Muscle of leg (tissue), 11 donors: ENCODE measurements around the gene MAN1A1. TPM values are rescaled to one million over a fixed set of nuclear protein-coding genes. Genes with fewer than 3 reads are reported as not detected.

Experiments used
- DNase-seq: peaks from one replicate; pipeline ENCODE4 v3.0.0; 2013
- H3K27ac ChIP-seq: one replicate; pipeline ENCODE4 v1.5.1; 2013; ENCODE audit warnings: mild to moderate bottlenecking, low read length, control low read depth
- H3K27me3 ChIP-seq: one replicate; pipeline ENCODE4 v1.6.1; 2013; ENCODE audit warnings: low read length; ENCODE audit not compliant: control insufficient read depth, insufficient read depth
- H3K36me3 ChIP-seq: one replicate; pipeline ENCODE4 v1.6.1; 2013; ENCODE audit warnings: low read length; ENCODE audit not compliant: control insufficient read depth, insufficient read depth
- H3K4me1 ChIP-seq: one replicate; pipeline ENCODE4 v1.6.1; 2013; ENCODE audit warnings: low read length; ENCODE audit not compliant: control insufficient read depth, insufficient read depth
- H3K4me3 ChIP-seq: one replicate; pipeline ENCODE4 v1.5.1; 2013; ENCODE audit warnings: low read length, control low read depth
- H3K9me3 ChIP-seq: replicated peaks from 2 replicates; pipeline ENCODE4 v1.6.1; 2013; ENCODE audit warnings: low read depth, low read length; ENCODE audit not compliant: control insufficient read depth
- WGBS: methylation state at CpG from one replicate; pipeline ENCODE4 v1.1.5; 2013; ENCODE audit warnings: missing lambda C conversion rate; ENCODE audit not compliant: insufficient coverage; 5-methylcytosine and 5-hydroxymethylcytosine counted together
- polyA plus RNA-seq, 8 donors: library from polyadenylated mRNA; unstranded; fragments of 120-200 nt; gene quantifications; one replicate each; pipeline versions ENCODE4 v1.2.1 to v1.2.3, GENCODE V29; 2013; ENCODE audit warnings: inconsistent platforms in 1 of 8, low replicate concordance in 1 of 8; ENCODE audit not compliant: insufficient read length in 8 of 8, insufficient read depth in 1 of 8
- total RNA-seq: library from RNA; stranded (reverse); fragments of 120-200 nt; gene quantifications from one replicate; pipeline ENCODE4 v1.2.4, GENCODE V29; 2013

The MAN1A1 gene
- total and polyA plus RNA-seq, 9 donors, result 21.8 to 48.2 (median 33.0) TPM

- no peaks in the 10 kb centered on the region for H3K9me3 ChIP-seq
- no peak overlapping the region for H3K27ac ChIP-seq
- no peak for DNase-seq
- H3K4me3 ChIP-seq, result no peak overlapping the region
- no peaks in the 10 kb centered on the region for H3K4me1 ChIP-seq
- 100% methylated on average over 1 of the region's 4 CpGs for WGBS
- no peaks in the 10 kb centered on the region for H3K27me3 ChIP-seq
- no peaks in the 10 kb centered on the region for H3K36me3 ChIP-seq
Measured at GRCh38 chr6:119361209-119361608, 11.6 kb upstream of the MAN1A1 start.

DNA sequence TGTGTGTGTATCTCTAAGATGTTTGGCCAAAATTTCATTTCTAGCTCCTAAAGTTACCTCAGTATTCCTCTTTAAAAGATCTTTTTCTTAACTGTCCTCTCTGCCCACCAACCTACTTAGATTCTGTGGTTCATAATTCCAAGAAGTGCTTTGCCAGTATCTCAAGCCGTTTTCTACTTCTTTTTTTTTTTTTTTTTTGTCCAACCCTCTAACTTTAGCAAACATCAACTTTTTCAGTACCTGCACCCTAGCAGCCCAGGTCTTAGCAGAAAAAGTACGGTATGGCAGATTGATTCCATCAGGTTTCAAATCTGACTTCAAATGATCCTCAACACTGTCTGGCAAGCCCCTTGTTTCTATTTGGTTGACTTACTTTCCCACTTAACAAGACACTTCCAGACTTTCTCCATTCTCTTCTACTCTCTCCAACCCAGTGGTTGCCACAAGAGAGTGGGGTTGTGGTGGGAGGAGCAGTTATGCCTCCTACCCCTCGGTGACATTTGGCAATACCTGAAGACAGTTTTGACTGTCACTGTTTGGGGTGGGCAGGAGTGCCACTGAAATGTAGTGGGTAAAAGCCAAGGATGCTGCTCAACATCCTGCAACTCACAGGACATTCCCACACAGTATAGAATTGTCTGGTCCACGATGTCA is 10.8 kb upstream of the MAN1A1 start:
- no peaks in the 10 kb centered on the region for H3K27me3 ChIP-seq
- no peaks in the 10 kb centered on the region for H3K9me3 ChIP-seq
- no peak overlapping the region for H3K4me3 ChIP-seq
- no peak for DNase-seq
- H3K27ac ChIP-seq, result no peak overlapping the region
- H3K36me3 ChIP-seq, result no peaks in the 10 kb centered on the region
- no peaks in the 10 kb centered on the region for H3K4me1 ChIP-seq
- WGBS, result 92% methylated on average over 3 of the region's 4 CpGs

DNA sequence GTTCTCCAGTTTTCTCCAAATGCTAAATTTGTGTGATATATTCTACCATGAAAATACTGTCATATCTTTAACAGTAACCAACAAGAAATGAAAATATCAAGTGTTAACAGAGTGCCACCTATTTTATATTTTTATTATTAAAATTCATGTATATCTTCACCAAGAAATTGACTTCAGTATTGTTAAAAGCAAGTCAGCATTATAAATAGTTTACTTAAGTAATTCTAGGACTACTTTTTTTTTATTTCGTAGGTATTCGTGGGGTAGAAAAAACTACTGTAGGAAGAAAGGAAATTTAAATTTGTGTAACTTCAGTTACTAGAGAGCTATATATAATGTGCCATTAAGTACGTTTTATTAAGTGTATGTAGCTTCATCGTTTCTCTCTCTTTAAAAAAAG is 6.3 kb upstream of the MAN1A1 start:
- Histone ChIP-seq H3K4me3 (no peak overlapping the region), H3K9me3 (no peaks in the 10 kb centered on the region), H3K27ac (no peak overlapping the region), H3K27me3 (no peaks in the 10 kb centered on the region), H3K4me1 (no peaks in the 10 kb centered on the region), H3K36me3 (no peaks in the 10 kb centered on the region)
- WGBS, result no CpG with 5 or more reads among the region's 4 CpGs
- no peak for DNase-seq

DNA sequence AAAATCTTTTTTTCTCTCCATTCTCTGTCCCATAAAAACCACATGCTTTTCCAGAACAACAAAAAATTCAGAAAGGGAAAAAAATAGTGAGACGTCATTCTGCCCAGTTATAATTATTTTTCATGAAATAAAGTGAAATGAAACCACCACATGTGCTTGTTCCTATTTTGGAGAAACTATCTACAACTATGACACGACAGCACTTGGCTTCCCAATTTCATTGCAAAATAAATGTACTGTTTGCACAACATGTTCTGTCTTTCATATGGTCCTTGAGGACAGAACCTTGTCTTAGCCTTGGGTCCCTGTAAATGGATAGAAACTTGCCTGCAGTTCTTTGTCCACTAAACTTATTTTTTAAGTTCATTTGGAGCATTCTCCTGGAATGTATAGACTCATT is 5.6 kb upstream of the MAN1A1 start:
- DNase-seq, result peak; percentile 80
- H3K4me1 ChIP-seq, result peaks cover 2% of the 10 kb centered on the region
- H3K9me3 ChIP-seq, result no peaks in the 10 kb centered on the region
- H3K4me3 ChIP-seq, result no peak overlapping the region
- H3K27ac ChIP-seq, result no peak overlapping the region
- no peaks in the 10 kb centered on the region for H3K36me3 ChIP-seq
- 44% methylated on average over 1 of the region's 2 CpGs for WGBS
- H3K27me3 ChIP-seq, result peaks cover 2% of the 10 kb centered on the region

DNA sequence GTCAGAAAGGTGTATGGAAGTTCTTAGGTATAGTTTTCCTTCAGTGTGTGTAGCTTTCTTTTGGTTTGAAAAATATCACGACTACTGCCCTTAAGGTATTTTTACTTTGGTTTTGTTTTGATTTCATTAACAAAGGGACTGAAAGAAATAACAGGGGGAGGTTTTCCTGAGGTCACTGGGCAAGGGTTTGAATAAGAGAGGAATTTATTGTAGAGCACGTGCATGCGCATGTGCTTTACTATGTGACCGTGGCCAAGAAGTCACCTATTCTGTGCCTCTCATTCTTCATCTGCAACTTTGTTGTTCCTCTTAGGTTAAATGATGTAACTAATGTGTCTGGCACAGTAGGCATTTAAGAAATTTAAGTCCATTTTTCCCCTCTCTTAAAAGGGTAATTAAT is 4.1 kb upstream of the MAN1A1 start:
- DNase-seq, result no peak
- Histone ChIP-seq H3K9me3 (no peaks in the 10 kb centered on the region), H3K27me3 (peaks cover 4% of the 10 kb centered on the region), H3K36me3 (no peaks in the 10 kb centered on the region), H3K4me3 (no peak overlapping the region), H3K4me1 (peaks cover 2% of the 10 kb centered on the region), H3K27ac (no peak overlapping the region)
- WGBS, result no CpG with 5 or more reads among the region's 4 CpGs

GRCh38 chr6:119352001-119352400 is 2.4 kb upstream of the MAN1A1 start:
- Histone ChIP-seq H3K4me1 (peaks cover 10% of the 10 kb centered on the region), H3K27me3 (peaks cover 4% of the 10 kb centered on the region), H3K9me3 (no peaks in the 10 kb centered on the region), H3K27ac (no peak overlapping the region), H3K36me3 (no peaks in the 10 kb centered on the region), H3K4me3 (no peak overlapping the region)
- no peak for DNase-seq
- whole genome bisulfite sequencing, result no CpG with 5 or more reads among the region's 1 CpG

DNA sequence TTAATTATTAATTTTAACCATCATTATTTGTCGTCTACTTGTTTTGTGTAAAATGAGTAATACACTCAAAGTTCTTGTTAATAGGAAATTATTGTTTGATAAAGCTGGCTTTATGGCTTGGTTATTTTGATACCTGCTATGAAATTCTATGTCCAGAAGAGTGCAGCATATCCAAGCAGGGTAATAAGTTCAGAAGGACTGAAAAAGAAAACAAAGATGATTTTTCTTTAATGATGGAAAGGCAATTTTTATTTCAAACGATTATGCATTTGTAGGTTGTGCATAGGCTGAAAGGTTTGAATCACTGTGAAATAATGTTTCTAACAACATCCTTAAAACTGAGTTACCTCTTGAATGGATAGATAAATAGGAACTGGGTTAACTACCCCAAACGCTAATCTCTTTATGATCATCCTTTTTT is 1.4 kb upstream of the MAN1A1 start:
- H3K36me3 ChIP-seq, result no peaks in the 10 kb centered on the region
- WGBS, result no CpG with 5 or more reads among the region's 3 CpGs
- peak overlapping the region; percentile 78 for H3K4me3 ChIP-seq
- no peaks in the 10 kb centered on the region for H3K9me3 ChIP-seq
- H3K4me1 ChIP-seq, result peaks cover 12% of the 10 kb centered on the region
- H3K27me3 ChIP-seq, result peaks cover 4% of the 10 kb centered on the region
- peak overlapping the region; percentile 96 for H3K27ac ChIP-seq
- peak; percentile 66 for DNase-seq

- H3K4me1 ChIP-seq, result peaks cover 12% of the 10 kb centered on the region
- H3K27me3 ChIP-seq, result peaks cover 4% of the 10 kb centered on the region
- H3K36me3 ChIP-seq, result no peaks in the 10 kb centered on the region
- 0% methylated on average over 15 of the region's 24 CpGs for WGBS
- H3K9me3 ChIP-seq, result no peaks in the 10 kb centered on the region
- peak overlapping the region; percentile 78 for H3K4me3 ChIP-seq
- peak; percentile 93 for DNase-seq
- peak overlapping the region; percentile 96 for H3K27ac ChIP-seq
Measured at GRCh38 chr6:119350202-119350951, 816 bp upstream of the MAN1A1 start.

GRCh38 chr6:119348748-119349360 is 707 bp downstream of the MAN1A1 start:
- Histone ChIP-seq H3K27me3 (peaks cover 4% of the 10 kb centered on the region), H3K4me3 (peak overlapping the region; percentile 85), H3K27ac (peak overlapping the region; percentile 52), H3K4me1 (peaks cover 12% of the 10 kb centered on the region), H3K36me3 (no peaks in the 10 kb centered on the region), H3K9me3 (no peaks in the 10 kb centered on the region)
- DNase-seq, result peak; percentile 60
- WGBS, result under 1% methylated on average over 69 of the region's 75 CpGs

GRCh38 chr6:119348096-119348747 is 1.3 kb downstream of the MAN1A1 start:
- Histone ChIP-seq H3K36me3 (no peaks in the 10 kb centered on the region), H3K4me1 (peaks cover 12% of the 10 kb centered on the region), H3K27me3 (peaks cover 4% of the 10 kb centered on the region), H3K4me3 (peak overlapping the region; percentile 85), H3K9me3 (no peaks in the 10 kb centered on the region), H3K27ac (no peak overlapping the region)
- DNase-seq, result peak; percentile 22
- 4% methylated on average over 30 of the region's 35 CpGs for WGBS
